ENCODE results near the gene ANO2.

The ANO2 gene

DNA sequence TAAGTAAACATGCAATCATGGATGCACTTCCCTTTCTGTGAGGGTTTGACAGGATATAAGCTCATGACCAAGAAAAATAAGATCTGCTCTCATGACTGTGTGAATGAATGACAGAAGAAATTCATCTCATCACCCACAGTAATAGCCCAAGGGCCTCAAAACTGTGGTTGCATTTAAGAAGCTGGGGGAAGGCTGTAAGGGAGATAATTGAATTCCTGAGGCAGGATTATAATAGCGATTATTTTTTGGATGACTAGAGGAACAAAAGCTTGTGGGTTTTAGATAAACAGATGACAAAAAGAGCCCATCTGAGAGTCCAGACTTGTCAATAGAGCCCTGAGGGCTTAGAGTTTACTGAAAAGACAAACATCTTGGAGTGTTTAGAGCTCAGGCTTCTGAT, 352.0 kb downstream of the ANO2 start:
- Histone ChIP-seq H3K36me3 (ENCODE audit: insufficient read depth, low read length) (no peaks in the 10 kb centered on the region), H3K79me2 (ENCODE audit: control insufficient read depth, insufficient read depth, low read length, unreplicated experiment) (no peaks in the 10 kb centered on the region), H3K27ac (ENCODE audit: low read depth, low read length) (no peak overlapping the region), H3K4me3 (ENCODE audit: low read depth, low read length) (no peak overlapping the region), H2AFZ (ENCODE audit: low read length, unreplicated experiment) (no peak overlapping the region), H3K4me1 (ENCODE audit: control insufficient read depth, insufficient read depth, low read length, unreplicated experiment) (no peaks in the 10 kb centered on the region), H3K27me3 (ENCODE audit: insufficient read depth, low read length) (no peaks in the 10 kb centered on the region)

DNA sequence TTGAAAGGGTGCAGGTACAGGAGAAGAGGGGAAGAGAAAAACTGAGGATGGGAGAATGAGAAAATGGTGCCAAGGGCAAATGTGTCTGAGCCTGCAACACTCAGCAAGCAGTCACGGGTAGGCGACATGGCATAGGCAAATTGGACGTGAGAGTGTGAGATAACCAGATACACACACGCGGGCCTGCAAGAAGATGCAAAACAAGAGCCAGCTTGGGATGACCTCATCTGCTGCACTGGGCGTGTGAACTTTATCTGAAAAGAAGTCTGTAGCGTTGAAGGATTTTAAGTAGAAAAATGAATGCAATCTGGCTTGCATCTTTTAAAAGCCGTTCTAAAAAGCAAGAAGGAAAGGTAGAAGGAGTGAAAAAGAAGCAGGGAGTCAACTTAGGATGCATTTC, 352.7 kb downstream of the ANO2 start:
- Histone ChIP-seq H3K36me3 (ENCODE audit: insufficient read depth, low read length) (no peaks in the 10 kb centered on the region), H3K4me3 (ENCODE audit: low read depth, low read length) (no peak overlapping the region), H3K27ac (ENCODE audit: low read depth, low read length) (no peak overlapping the region), H3K79me2 (ENCODE audit: control insufficient read depth, insufficient read depth, low read length, unreplicated experiment) (no peaks in the 10 kb centered on the region), H3K27me3 (ENCODE audit: insufficient read depth, low read length) (no peaks in the 10 kb centered on the region), H3K4me1 (ENCODE audit: control insufficient read depth, insufficient read depth, low read length, unreplicated experiment) (no peaks in the 10 kb centered on the region), H2AFZ (ENCODE audit: low read length, unreplicated experiment) (no peak overlapping the region)

DNA sequence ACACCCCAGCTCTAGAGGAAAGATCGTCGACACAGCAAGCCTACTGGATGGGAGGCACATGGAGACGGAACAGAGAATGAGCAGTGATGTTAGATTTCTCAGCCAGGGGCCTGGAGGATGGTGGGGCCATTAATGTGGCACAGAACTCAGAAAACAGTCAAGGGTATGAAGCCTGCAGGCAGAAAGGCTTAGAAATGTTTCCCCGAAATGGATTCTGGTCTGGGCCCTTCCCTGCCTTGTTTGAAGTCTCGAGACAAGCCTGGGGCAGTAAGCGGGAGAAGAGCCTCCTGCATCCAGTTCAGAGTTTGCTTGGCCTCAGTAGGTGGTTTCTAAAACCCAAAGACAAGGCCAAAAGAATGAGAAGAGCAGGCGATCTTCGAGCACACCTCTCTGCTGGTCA, 354.7 kb downstream of the ANO2 start:
- H3K27me3 ChIP-seq (ENCODE audit: insufficient read depth, low read length) = no peaks in the 10 kb centered on the region
- no peaks in the 10 kb centered on the region for H3K79me2 ChIP-seq (ENCODE audit: control insufficient read depth, insufficient read depth, low read length, unreplicated experiment)
- H3K4me3 ChIP-seq (ENCODE audit: low read depth, low read length) = no peak overlapping the region
- H3K36me3 ChIP-seq (ENCODE audit: insufficient read depth, low read length) = no peaks in the 10 kb centered on the region
- no peak overlapping the region for H2AFZ ChIP-seq (ENCODE audit: low read length, unreplicated experiment)
- H3K4me1 ChIP-seq (ENCODE audit: control insufficient read depth, insufficient read depth, low read length, unreplicated experiment) = no peaks in the 10 kb centered on the region
- no peak overlapping the region for H3K27ac ChIP-seq (ENCODE audit: low read depth, low read length)

DNA sequence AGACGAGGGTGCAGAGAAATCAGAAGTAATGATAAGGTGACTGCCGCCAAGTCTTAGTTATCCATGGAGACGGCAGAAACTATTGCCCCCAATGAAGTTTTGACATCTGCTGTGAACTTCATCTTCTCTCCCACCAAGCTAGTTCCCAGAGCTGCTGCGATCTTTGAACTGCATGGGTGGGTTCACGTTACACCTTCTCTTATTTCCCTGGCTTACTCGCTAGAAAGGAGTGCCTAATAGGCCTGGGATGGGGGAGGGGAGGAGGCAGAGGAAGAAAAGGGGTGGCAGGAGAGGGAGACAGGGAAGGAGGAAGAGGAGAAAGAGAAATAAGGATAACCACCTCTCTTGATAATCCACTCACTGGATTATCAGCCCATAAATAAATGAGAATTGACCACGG, 356.0 kb downstream of the ANO2 start:
- Histone ChIP-seq H3K27me3 (ENCODE audit: insufficient read depth, low read length) (no peaks in the 10 kb centered on the region), H3K27ac (ENCODE audit: low read depth, low read length) (no peak overlapping the region), H3K36me3 (ENCODE audit: insufficient read depth, low read length) (no peaks in the 10 kb centered on the region), H3K79me2 (ENCODE audit: control insufficient read depth, insufficient read depth, low read length, unreplicated experiment) (no peaks in the 10 kb centered on the region), H2AFZ (ENCODE audit: low read length, unreplicated experiment) (no peak overlapping the region), H3K4me3 (ENCODE audit: low read depth, low read length) (no peak overlapping the region), H3K4me1 (ENCODE audit: control insufficient read depth, insufficient read depth, low read length, unreplicated experiment) (no peaks in the 10 kb centered on the region)

DNA sequence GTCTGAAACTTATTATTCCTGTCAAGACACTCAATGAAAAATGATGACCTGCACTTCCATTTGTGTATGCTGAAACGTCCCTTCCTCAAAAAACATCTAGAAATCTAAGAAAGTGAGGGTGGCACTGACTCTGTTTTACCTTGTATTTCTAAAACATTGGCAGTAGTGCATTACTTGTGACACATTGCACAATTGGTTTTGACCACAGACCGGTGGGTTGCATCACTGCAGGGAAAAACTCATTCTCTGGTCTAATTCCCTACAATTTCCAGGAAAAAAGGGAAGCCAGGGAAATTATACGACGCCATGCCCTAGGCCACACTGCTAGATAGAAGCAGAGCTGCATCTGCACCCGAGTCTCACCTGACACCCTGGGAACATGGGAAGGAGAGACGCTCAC, 356.5 kb downstream of the ANO2 start:
- Histone ChIP-seq H2AFZ (ENCODE audit: low read length, unreplicated experiment) (no peak overlapping the region), H3K4me1 (ENCODE audit: control insufficient read depth, insufficient read depth, low read length, unreplicated experiment) (no peaks in the 10 kb centered on the region), H3K27me3 (ENCODE audit: insufficient read depth, low read length) (no peaks in the 10 kb centered on the region), H3K79me2 (ENCODE audit: control insufficient read depth, insufficient read depth, low read length, unreplicated experiment) (no peaks in the 10 kb centered on the region), H3K4me3 (ENCODE audit: low read depth, low read length) (no peak overlapping the region), H3K27ac (ENCODE audit: low read depth, low read length) (no peak overlapping the region), H3K36me3 (ENCODE audit: insufficient read depth, low read length) (no peaks in the 10 kb centered on the region)

DNA sequence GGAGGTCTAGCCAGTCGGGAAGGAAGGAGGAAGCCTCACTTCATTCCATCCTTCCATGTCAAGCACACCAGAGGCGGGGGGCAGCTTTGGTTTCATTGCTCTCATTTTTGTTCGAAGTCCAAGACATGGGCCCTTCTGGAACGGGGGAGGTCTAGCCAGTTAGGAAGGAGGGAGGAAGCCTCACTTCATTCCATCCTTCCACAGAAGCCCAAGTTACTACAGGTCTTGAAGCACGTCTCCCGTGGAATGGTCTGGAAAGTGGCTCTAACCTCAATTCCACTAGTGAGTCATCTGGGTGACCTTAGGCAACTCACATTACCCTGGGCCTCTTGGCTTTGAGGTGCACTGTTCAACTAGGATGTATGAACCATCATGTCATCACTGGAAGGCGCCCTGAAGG, 356.9 kb downstream of the ANO2 start:
- no peaks in the 10 kb centered on the region for H3K4me1 ChIP-seq (ENCODE audit: control insufficient read depth, insufficient read depth, low read length, unreplicated experiment)
- no peaks in the 10 kb centered on the region for H3K36me3 ChIP-seq (ENCODE audit: insufficient read depth, low read length)
- no peak overlapping the region for H2AFZ ChIP-seq (ENCODE audit: low read length, unreplicated experiment)
- H3K27me3 ChIP-seq (ENCODE audit: insufficient read depth, low read length) = no peaks in the 10 kb centered on the region
- no peaks in the 10 kb centered on the region for H3K79me2 ChIP-seq (ENCODE audit: control insufficient read depth, insufficient read depth, low read length, unreplicated experiment)
- no peak overlapping the region for H3K27ac ChIP-seq (ENCODE audit: low read depth, low read length)
- no peak overlapping the region for H3K4me3 ChIP-seq (ENCODE audit: low read depth, low read length)

DNA sequence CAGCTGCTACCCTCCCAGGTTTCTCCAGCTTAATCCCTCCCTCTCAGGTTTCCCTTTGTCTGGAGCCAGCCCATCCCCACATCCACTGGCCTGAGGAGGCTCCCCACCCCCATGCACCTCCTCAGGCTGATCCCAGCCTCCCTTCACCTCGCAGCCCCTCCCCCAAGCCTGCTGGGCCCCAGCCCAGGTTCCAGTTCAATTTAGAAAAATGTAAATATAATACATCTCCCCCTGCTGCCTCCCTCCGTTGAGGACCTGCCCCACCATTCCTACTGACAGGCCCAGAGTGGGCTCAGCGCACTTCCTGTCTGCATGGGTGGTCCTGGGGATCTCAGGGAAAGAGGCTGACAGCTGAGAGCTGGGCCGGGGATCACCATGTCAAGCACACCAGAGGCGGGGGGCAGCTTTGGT, 357.3 kb downstream of the ANO2 start:
- Histone ChIP-seq H3K4me1 (ENCODE audit: control insufficient read depth, insufficient read depth, low read length, unreplicated experiment) (no peaks in the 10 kb centered on the region), H3K79me2 (ENCODE audit: control insufficient read depth, insufficient read depth, low read length, unreplicated experiment) (no peaks in the 10 kb centered on the region), H2AFZ (ENCODE audit: low read length, unreplicated experiment) (no peak overlapping the region), H3K36me3 (ENCODE audit: insufficient read depth, low read length) (no peaks in the 10 kb centered on the region), H3K4me3 (ENCODE audit: low read depth, low read length) (no peak overlapping the region), H3K27ac (ENCODE audit: low read depth, low read length) (no peak overlapping the region), H3K27me3 (ENCODE audit: insufficient read depth, low read length) (no peaks in the 10 kb centered on the region)

DNA sequence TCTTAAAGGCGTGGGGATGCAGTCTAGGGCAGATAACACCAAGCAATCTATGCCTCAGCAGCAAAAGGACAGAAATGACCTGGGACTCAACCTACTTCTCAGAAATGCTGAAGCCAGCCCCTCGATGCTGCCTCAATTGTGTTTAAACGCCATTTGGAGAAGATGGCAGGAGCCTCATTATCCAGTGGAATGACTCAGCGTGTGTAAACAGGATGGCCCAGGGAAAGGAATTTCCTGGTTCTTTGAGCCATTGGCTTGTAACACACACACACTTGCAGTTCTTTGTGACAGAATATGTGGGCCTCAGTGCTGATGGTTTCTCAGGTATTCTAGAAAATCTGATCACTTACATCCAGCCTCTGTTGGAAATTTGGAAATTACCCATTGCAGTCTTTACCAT, 358.9 kb downstream of the ANO2 start:
- Histone ChIP-seq H3K4me1 (ENCODE audit: control insufficient read depth, insufficient read depth, low read length, unreplicated experiment) (no peaks in the 10 kb centered on the region), H2AFZ (ENCODE audit: low read length, unreplicated experiment) (no peak overlapping the region), H3K4me3 (ENCODE audit: low read depth, low read length) (no peak overlapping the region), H3K36me3 (ENCODE audit: insufficient read depth, low read length) (no peaks in the 10 kb centered on the region), H3K27ac (ENCODE audit: low read depth, low read length) (no peak overlapping the region), H3K79me2 (ENCODE audit: control insufficient read depth, insufficient read depth, low read length, unreplicated experiment) (no peaks in the 10 kb centered on the region), H3K27me3 (ENCODE audit: insufficient read depth, low read length) (no peaks in the 10 kb centered on the region)

DNA sequence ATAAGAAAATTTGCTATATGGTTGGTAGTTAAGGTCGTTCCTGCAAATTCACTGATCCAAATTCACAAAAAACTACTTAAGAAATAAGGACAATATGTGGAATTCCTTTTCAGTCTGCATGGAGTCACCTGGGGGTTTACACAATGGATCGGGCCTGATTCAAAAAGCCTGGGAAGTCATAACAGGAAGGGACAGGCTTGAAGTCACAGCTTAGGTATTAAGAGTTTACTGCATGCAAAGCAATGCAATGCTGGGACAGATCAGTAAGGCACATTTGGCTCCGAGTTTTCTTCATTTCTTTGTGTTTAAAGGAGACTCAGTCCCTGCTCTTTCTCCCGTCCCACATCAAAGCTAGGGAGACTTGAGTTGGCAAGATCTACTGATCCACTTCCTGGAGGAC, 359.9 kb downstream of the ANO2 start:
- Histone ChIP-seq H3K27me3 (ENCODE audit: insufficient read depth, low read length) (no peaks in the 10 kb centered on the region), H3K79me2 (ENCODE audit: control insufficient read depth, insufficient read depth, low read length, unreplicated experiment) (no peaks in the 10 kb centered on the region), H3K36me3 (ENCODE audit: insufficient read depth, low read length) (no peaks in the 10 kb centered on the region), H3K4me3 (ENCODE audit: low read depth, low read length) (no peak overlapping the region), H2AFZ (ENCODE audit: low read length, unreplicated experiment) (no peak overlapping the region), H3K27ac (ENCODE audit: low read depth, low read length) (no peak overlapping the region), H3K4me1 (ENCODE audit: control insufficient read depth, insufficient read depth, low read length, unreplicated experiment) (no peaks in the 10 kb centered on the region)

DNA sequence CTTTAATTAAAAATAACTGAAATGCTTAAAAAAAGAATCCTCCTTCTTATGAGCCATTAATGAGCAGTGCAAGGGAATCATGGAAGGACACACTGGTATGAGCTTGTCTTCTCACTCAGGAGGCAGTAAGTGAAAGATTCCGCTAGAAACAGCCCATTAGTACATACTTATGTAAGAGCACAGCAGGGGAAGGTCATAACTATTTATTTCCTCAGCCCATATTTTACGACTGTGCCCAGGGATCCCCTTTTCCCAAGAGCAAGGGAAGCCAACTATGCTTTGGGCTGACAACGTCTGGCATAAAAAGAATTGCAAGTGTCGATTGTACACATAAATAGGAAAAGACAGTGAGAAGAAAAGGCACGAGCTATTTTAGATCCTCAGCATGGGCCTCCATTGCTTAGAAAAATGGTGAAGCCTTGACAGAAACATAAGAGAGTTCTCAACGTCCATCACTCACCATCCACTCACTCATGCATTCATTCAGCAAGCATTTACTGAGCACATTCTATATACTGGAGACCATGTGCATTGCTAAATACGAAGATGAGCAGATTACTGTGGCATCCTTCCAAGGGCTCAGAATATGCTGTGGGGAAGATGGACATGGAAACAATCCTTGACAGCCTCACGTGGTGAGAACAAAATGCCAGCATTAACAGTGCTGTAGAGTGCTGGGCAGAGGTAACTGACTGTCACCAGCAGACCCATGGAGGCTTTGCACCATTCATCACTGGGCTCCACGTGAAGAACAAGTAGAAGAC, 360.5 kb downstream of the ANO2 start:
- no peak overlapping the region for H3K4me3 ChIP-seq (ENCODE audit: low read depth, low read length)
- H3K36me3 ChIP-seq (ENCODE audit: insufficient read depth, low read length) = no peaks in the 10 kb centered on the region
- H3K4me1 ChIP-seq (ENCODE audit: control insufficient read depth, insufficient read depth, low read length, unreplicated experiment) = no peaks in the 10 kb centered on the region
- H3K27me3 ChIP-seq (ENCODE audit: insufficient read depth, low read length) = no peaks in the 10 kb centered on the region
- no peaks in the 10 kb centered on the region for H3K79me2 ChIP-seq (ENCODE audit: control insufficient read depth, insufficient read depth, low read length, unreplicated experiment)
- H2AFZ ChIP-seq (ENCODE audit: low read length, unreplicated experiment) = no peak overlapping the region
- no peak overlapping the region for H3K27ac ChIP-seq (ENCODE audit: low read depth, low read length)

DNA sequence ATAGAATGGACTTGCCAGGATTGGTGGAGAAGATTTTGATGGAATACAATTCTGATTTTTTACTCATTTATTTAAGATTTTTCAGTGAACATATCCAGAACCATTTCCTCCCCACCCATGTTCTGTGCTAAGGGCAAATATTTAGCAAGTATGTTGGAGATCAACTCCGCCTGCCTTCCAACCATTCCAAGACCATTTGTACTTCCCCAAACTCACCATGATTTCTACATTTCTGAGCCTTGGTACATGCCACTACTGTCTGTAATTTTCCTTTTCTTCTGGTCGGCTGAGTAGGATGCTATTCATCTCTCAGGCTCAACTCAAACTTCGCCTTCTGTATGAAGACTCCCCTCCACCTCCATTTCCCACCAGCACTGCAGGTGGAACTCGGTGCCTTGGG, 362.5 kb downstream of the ANO2 start:
- no peak overlapping the region for H2AFZ ChIP-seq (ENCODE audit: low read length, unreplicated experiment)
- H3K4me1 ChIP-seq (ENCODE audit: control insufficient read depth, insufficient read depth, low read length, unreplicated experiment) = no peaks in the 10 kb centered on the region
- H3K27me3 ChIP-seq (ENCODE audit: insufficient read depth, low read length) = no peaks in the 10 kb centered on the region
- H3K27ac ChIP-seq (ENCODE audit: low read depth, low read length) = no peak overlapping the region
- H3K36me3 ChIP-seq (ENCODE audit: insufficient read depth, low read length) = no peaks in the 10 kb centered on the region
- H3K4me3 ChIP-seq (ENCODE audit: low read depth, low read length) = no peak overlapping the region
- H3K79me2 ChIP-seq (ENCODE audit: control insufficient read depth, insufficient read depth, low read length, unreplicated experiment) = no peaks in the 10 kb centered on the region
